Hepatocyte (in vitro differentiated cells): Measurements from ENCODE around the gene MTFR2. TPM values are rescaled to one million over a fixed set of nuclear protein-coding genes. Genes with fewer than 3 reads are reported as not detected.
"Not testable (repeated sequence)": the region's sequence is repeated elsewhere in the genome, so short reads cannot be mapped to it uniquely, and the experiment has no call there.

Experiments used
- DNase-seq: peaks from one replicate; pipeline ENCODE4 v3.0.0-alpha.2; 2016; ENCODE audit warnings: low spot score
- H2AFZ ChIP-seq: fragments of 200-600 bp; sonication (generic); 2 replicates; pipeline ENCODE4 v1.6.0; 2016; ENCODE audit warnings: antibody characterized with exemption, mild to moderate bottlenecking
- H3K27ac ChIP-seq: fragments of 200-600 bp; sonication (generic); 2 replicates; pipeline ENCODE4 v1.5.1; 2016; ENCODE audit warnings: mild to moderate bottlenecking
- H3K27me3 ChIP-seq: fragments of 200-600 bp; sonication (generic); 2 replicates; pipeline ENCODE4 v1.6.1; 2016
- H3K36me3 ChIP-seq: fragments of 200-600 bp; sonication (generic); replicated peaks from 2 replicates; pipeline ENCODE4 v1.5.1; 2016; ENCODE audit warnings: low read depth; ENCODE audit not compliant: insufficient read depth
- H3K4me1 ChIP-seq: fragments of 200-600 bp; sonication (generic); 2 replicates; pipeline ENCODE4 v1.5.1; 2016; ENCODE audit warnings: mild to moderate bottlenecking, moderate library complexity; ENCODE audit not compliant: insufficient read depth
- H3K4me2 ChIP-seq: fragments of 200-600 bp; sonication (generic); 2 replicates; pipeline ENCODE4 v1.6.0; 2016
- H3K4me3 ChIP-seq: fragments of 200-600 bp; sonication (generic); 2 replicates; pipeline ENCODE4 v1.5.1; 2016; ENCODE audit warnings: mild to moderate bottlenecking
- H3K79me2 ChIP-seq: fragments of 200-600 bp; sonication (generic); 2 replicates; pipeline ENCODE4 v1.6.0; 2017; ENCODE audit warnings: mild to moderate bottlenecking
- H3K9me2 ChIP-seq: fragments of 200-600 bp; sonication (generic); replicated peaks from 2 replicates; pipeline ENCODE4 v1.6.0; 2017; ENCODE audit warnings: mild to moderate bottlenecking; ENCODE audit not compliant: insufficient read depth
- H3K9me3 ChIP-seq: fragments of 200-600 bp; sonication (generic); 2 replicates; pipeline ENCODE4 v1.5.1; 2016; ENCODE audit warnings: low read depth, mild to moderate bottlenecking
- H4K20me1 ChIP-seq: fragments of 200-600 bp; sonication (generic); 2 replicates; pipeline ENCODE4 v1.6.0; 2016; ENCODE audit warnings: mild to moderate bottlenecking; ENCODE audit not compliant: insufficient read depth, poor library complexity, severe bottlenecking
- EZH2 ChIP-seq: fragments of 200-600 bp; sonication (generic); IDR thresholded peaks from 2 replicates; pipeline ENCODE4 v1.6.1; 2016; ENCODE audit warnings: antibody characterized with exemption, mild to moderate bottlenecking, borderline replicate concordance
- EZH2phosphoT487 ChIP-seq: fragments of 200-600 bp; sonication (generic); IDR thresholded peaks from one replicate; pipeline ENCODE4 v1.6.1; 2018; ENCODE audit warnings: antibody characterized with exemption, mild to moderate bottlenecking, low read depth, moderate library complexity; ENCODE audit not compliant: unreplicated experiment, severe bottlenecking
- WGBS: methylation state at CpG from one replicate; pipeline ENCODE4 v1.1.6; 2016; ENCODE audit warnings: low lambda C conversion rate; ENCODE audit errors: missing lambda C conversion rate; 5-methylcytosine and 5-hydroxymethylcytosine counted together
- polyA plus RNA-seq: library from polyadenylated mRNA; unstranded; fragments of >200 nt; fragmentation: Nextera tagmentation; extraction: Ambion mirVana; gene quantifications from 2 replicates; pipeline ENCODE4 v1.2.1, GENCODE V29; 2016
- total RNA-seq: library from RNA; depleted of rRNA; stranded (reverse); fragments of >200 nt; gene quantifications from 2 replicates; pipeline ENCODE4 v1.2.3, GENCODE V29; 2014
- TF ChIP-seq, protein P1 (sequence below): fragments of 200-600 bp; sonication (generic); IDR thresholded peaks from 2 replicates; pipeline ENCODE4 v1.5.1; 2016; ENCODE audit warnings: antibody characterized with exemption, mild to moderate bottlenecking; ENCODE audit not compliant: poor library complexity

Gene MTFR2
- total and polyA plus RNA-seq, 2 experiments from 2014 or later, result 0.43 to 0.69 TPM

DNA sequence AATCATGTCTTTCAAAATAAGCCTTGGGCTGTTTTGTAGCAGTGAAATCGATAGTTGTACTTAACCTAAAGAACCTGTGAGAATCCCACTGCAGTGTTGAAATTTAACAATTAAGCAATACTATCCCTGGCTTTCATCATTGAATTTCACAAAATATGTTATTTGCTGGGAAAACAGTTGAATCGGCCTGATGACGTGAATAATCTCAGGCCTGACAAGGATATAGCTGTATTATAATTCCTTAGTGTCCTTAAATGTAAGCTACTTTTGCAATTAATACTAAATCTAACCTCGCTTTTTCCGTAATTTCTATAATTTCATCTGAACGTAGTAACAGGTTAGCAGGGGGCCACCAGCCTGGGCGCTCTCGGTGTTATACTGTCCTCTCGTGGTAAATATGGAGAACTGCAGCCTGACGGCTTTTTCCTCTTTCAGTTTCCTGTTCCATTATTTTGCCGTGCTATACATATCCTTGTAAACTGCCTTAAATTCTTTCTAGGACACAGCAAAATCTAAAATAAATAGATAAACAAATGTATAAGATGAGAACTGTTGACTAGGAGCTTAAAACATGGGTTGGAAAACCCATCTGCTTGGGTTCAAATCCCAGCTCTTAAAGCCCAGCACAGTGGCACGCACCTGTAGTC, 24.0 kb downstream of the MTFR2 start:
- Histone ChIP-seq H3K9me2 (no peaks in the 10 kb centered on the region), H3K36me3 (no peaks in the 10 kb centered on the region), H3K4me2 (peak overlapping the region; percentile 73), H3K79me2 (no peaks in the 10 kb centered on the region), H3K9me3 (no peaks in the 10 kb centered on the region), H3K27me3 (no peaks in the 10 kb centered on the region), H4K20me1 (no peaks in the 10 kb centered on the region), H2AFZ (peak overlapping the region; percentile 68), H3K4me3 (no peak overlapping the region), H3K4me1 (peaks cover 21% of the 10 kb centered on the region), H3K27ac (peak overlapping the region; percentile 86)
- peak; percentile 65 for DNase-seq
- TF ChIP-seq, protein P1, sequence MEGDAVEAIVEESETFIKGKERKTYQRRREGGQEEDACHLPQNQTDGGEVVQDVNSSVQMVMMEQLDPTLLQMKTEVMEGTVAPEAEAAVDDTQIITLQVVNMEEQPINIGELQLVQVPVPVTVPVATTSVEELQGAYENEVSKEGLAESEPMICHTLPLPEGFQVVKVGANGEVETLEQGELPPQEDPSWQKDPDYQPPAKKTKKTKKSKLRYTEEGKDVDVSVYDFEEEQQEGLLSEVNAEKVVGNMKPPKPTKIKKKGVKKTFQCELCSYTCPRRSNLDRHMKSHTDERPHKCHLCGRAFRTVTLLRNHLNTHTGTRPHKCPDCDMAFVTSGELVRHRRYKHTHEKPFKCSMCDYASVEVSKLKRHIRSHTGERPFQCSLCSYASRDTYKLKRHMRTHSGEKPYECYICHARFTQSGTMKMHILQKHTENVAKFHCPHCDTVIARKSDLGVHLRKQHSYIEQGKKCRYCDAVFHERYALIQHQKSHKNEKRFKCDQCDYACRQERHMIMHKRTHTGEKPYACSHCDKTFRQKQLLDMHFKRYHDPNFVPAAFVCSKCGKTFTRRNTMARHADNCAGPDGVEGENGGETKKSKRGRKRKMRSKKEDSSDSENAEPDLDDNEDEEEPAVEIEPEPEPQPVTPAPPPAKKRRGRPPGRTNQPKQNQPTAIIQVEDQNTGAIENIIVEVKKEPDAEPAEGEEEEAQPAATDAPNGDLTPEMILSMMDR, result peak; percentile 99
- TF ChIP-seq EZH2, result no peak
- 26% methylated on average over 12 of the region's 12 CpGs for WGBS

DNA sequence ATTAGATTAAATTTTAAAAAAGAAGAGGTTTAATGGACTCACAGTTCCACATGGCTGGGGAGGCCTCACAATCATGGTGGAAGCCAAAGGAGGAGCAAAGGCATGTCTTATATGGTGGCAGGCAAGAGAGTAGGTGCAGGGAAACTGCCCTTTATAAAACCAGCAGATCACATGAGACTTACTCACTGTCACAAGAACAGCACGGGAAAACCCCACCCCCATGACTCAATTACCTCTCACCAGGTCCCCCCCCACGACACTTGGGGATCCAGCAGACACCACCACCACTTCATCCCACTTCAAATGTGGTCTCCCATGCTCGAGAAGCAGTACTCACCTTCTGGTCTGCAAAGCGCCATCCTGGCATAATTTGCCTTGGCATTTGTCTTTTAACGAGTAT, 24.6 kb downstream of the MTFR2 start:
- TF ChIP-seq EZH2phosphoT487 (no peak), EZH2 (no peak)
- TF ChIP-seq, protein P1, result no peak
- H3K79me2 ChIP-seq, result no peaks in the 10 kb centered on the region
- H3K27ac ChIP-seq, result peak overlapping the region; percentile 86
- H4K20me1 ChIP-seq, result no peaks in the 10 kb centered on the region
- peak; percentile 19 for DNase-seq
- H3K4me1 ChIP-seq, result peaks cover 21% of the 10 kb centered on the region
- H2AFZ ChIP-seq, result no peak overlapping the region
- no peaks in the 10 kb centered on the region for H3K9me3 ChIP-seq
- no peaks in the 10 kb centered on the region for H3K9me2 ChIP-seq
- no peak overlapping the region for H3K4me3 ChIP-seq
- WGBS, result 71% methylated on average over 5 of the region's 5 CpGs
- H3K36me3 ChIP-seq, result no peaks in the 10 kb centered on the region
- H3K27me3 ChIP-seq, result no peaks in the 10 kb centered on the region
- peak overlapping the region; percentile 73 for H3K4me2 ChIP-seq

DNA sequence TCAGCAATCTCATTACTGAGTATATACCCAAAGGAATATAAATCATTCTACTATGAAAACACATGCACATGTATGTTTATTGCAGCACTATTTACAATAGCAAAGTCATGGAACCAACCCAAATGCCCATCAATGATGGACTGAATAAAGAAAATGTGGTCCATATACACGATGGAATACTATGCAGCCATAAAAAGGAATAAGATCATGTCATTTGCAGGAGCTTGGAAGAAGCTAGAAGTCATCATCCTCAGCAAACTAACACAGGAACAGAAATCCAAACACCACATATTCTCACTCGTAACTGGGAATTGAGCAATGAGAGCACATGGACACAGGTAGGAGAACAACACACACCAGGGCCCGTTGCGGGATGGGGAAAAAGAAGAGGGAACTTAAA, 25.1 kb downstream of the MTFR2 start:
- WGBS, result 89% methylated on average over 4 of the region's 4 CpGs
- not testable (repeated sequence) for H3K27me3 ChIP-seq, H4K20me1 ChIP-seq, H3K9me3 ChIP-seq, H3K4me2 ChIP-seq, H3K36me3 ChIP-seq, H3K4me3 ChIP-seq, H3K9me2 ChIP-seq, DNase-seq, H3K79me2 ChIP-seq, H3K27ac ChIP-seq, H2AFZ ChIP-seq
- H3K4me1 ChIP-seq, result peaks cover 21% of the 10 kb centered on the region

DNA sequence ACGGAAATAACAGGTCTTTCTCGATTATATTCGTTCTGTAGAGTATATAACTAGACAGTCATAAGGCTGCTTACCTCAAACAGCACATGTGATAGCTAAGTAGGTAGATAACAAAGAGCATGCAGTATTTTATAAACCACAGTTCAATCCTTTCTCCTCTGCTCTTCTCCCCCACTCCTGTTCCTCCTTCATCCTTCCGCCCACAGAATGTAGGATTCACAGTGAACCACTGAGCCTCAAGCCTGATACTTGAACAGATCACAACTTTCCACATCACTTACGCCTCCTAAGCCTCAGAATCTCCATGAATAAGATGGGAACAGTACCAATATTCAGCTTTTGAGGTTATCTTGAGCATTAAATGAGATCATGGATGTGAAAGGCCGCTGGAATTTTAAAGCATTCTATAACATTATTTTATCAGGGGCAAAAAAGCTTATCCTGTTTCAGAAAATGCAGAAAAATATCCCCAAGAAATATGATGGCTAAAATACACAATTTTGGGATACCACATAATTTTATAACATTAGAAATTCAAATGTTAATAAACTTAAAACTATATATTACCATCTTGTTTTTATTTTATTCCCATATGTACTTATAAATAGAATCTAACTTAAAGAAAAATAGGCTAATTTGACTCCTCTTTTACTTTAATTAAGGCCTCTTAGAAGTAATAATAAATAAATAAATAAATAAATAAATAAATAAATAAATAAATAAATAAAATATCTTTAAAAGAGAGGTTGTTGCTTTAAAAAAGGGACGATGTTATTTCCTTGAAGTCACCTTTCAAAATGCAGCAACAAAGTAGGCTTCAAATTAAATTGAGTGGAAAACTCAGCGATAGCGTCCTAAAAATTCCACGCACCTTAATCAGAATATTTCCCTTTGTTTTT, 33.4 kb downstream of the MTFR2 start:
- WGBS, result 85% methylated on average over 10 of the region's 10 CpGs
- Histone ChIP-seq H3K27ac (no peak overlapping the region), H2AFZ (no peak overlapping the region), H3K4me3 (no peak overlapping the region), H3K4me2 (no peak overlapping the region), H3K79me2 (no peaks in the 10 kb centered on the region), H4K20me1 (no peaks in the 10 kb centered on the region), H3K4me1 (no peaks in the 10 kb centered on the region), H3K36me3 (no peaks in the 10 kb centered on the region), H3K27me3 (no peaks in the 10 kb centered on the region), H3K9me3 (no peaks in the 10 kb centered on the region), H3K9me2 (no peaks in the 10 kb centered on the region)
- DNase-seq, result no peak
- no peak for TF ChIP-seq EZH2
- TF ChIP-seq, protein P1, result no peak
- TF ChIP-seq EZH2phosphoT487, result no peak
